DND-41 (cell line): ENCODE results near the gene SAMD4A.

Experiments used
- ATAC-seq: fragments of 200-7000 bp; cut with Tn5 transposase; 3 replicates; pipeline ENCODE4 v1.9.1; 2021; ENCODE audit warnings: low read depth; ENCODE audit not compliant: insufficient read depth
- DNase-seq: peaks from one replicate; pipeline ENCODE4 v3.0.0-alpha.2; 2020
- H2AFZ ChIP-seq: 2 replicates; pipeline ENCODE4 v1.6.0; 2012; ENCODE audit warnings: low read depth, low read length
- H3K27ac ChIP-seq: 2 replicates; pipeline ENCODE4 v1.5.1; 2012; ENCODE audit warnings: low read length, inconsistent platforms
- H3K27me3 ChIP-seq: fragments of 200-600 bp; sonication (generic); 2 replicates; pipeline ENCODE4 v1.6.0; 2012; ENCODE audit warnings: low read length, mild to moderate bottlenecking, inconsistent platforms; ENCODE audit not compliant: insufficient read depth, poor library complexity
- H3K36me3 ChIP-seq: 2 replicates; pipeline ENCODE4 v1.5.1; 2012; ENCODE audit warnings: low read length, inconsistent platforms; ENCODE audit not compliant: insufficient read depth
- H3K4me1 ChIP-seq: 2 replicates; pipeline ENCODE4 v1.5.1; 2012; ENCODE audit warnings: mild to moderate bottlenecking, low read length; ENCODE audit not compliant: insufficient read depth
- H3K4me2 ChIP-seq: 2 replicates; pipeline ENCODE4 v1.6.0; 2012; ENCODE audit warnings: mild to moderate bottlenecking, moderate library complexity, low read length, inconsistent platforms; ENCODE audit not compliant: insufficient read depth
- H3K4me3 ChIP-seq, 2 experiments: fragments of 200-600 bp in 1 of 2; shearing (Covaris generic) in 1 of 2; 2 replicates each; pipeline ENCODE4 v1.5.1; 2012 to 2016; ENCODE audit warnings: inconsistent platforms in 2 of 2, low read length in 2 of 2, mild to moderate bottlenecking in 2 of 2, low read depth in 1 of 2, moderate library complexity in 1 of 2
- H3K79me2 ChIP-seq: 2 replicates; pipeline ENCODE4 v1.6.0; 2012; ENCODE audit warnings: low read length, inconsistent platforms; ENCODE audit not compliant: insufficient read depth
- H3K9ac ChIP-seq: 2 replicates; pipeline ENCODE4 v1.6.0; 2012; ENCODE audit warnings: low read depth, mild to moderate bottlenecking, inconsistent platforms, low read length, moderate library complexity
- H3K9me3 ChIP-seq: 2 replicates; pipeline ENCODE4 v1.5.1; 2012; ENCODE audit warnings: low read length, moderate library complexity, mild to moderate bottlenecking, inconsistent platforms; ENCODE audit not compliant: insufficient read depth, severe bottlenecking
- H4K20me1 ChIP-seq: 2 replicates; pipeline ENCODE4 v1.6.0; 2012; ENCODE audit warnings: low read length; ENCODE audit not compliant: insufficient read depth
- CTCF ChIP-seq: IDR thresholded peaks from 2 replicates; pipeline ENCODE4 v1.5.1; 2012; ENCODE audit warnings: borderline replicate concordance, low read length, moderate library complexity, mild to moderate bottlenecking; ENCODE audit not compliant: poor library complexity, severe bottlenecking; ENCODE audit errors: extremely low read depth
- EZH2 ChIP-seq: IDR thresholded peaks from 3 replicates; pipeline ENCODE4 v1.6.1; 2012; ENCODE audit warnings: borderline replicate concordance, low read depth, mild to moderate bottlenecking, moderate library complexity, low read length, inconsistent platforms; ENCODE audit not compliant: severe bottlenecking

SAMD4A gene

GRCh38 chr14:54807881-54808280, 241.0 kb downstream of the SAMD4A start:
- ATAC-seq (no peak), DNase-seq (no peak)
- H2AFZ ChIP-seq = no peak overlapping the region
- H3K4me2 ChIP-seq = no peak overlapping the region
- H3K27me3 ChIP-seq = peaks cover 8% of the 10 kb centered on the region
- no peaks in the 10 kb centered on the region for H4K20me1 ChIP-seq
- TF ChIP-seq EZH2 (no peak), CTCF (no peak)
- no peak overlapping the region for H3K27ac ChIP-seq
- no peak overlapping the region for H3K4me3 ChIP-seq
- H3K79me2 ChIP-seq = no peaks in the 10 kb centered on the region
- H3K9ac ChIP-seq = no peak overlapping the region
- no peaks in the 10 kb centered on the region for H3K9me3 ChIP-seq
- no peaks in the 10 kb centered on the region for H3K36me3 ChIP-seq
- peaks cover 7% of the 10 kb centered on the region; the same call in 1 of the 2 replicates for H3K4me1 ChIP-seq

- Histone ChIP-seq H3K9ac (no peak overlapping the region), H3K4me2 (no peak overlapping the region), H3K36me3 (no peaks in the 10 kb centered on the region), H3K9me3 (no peaks in the 10 kb centered on the region), H4K20me1 (no peaks in the 10 kb centered on the region), H3K27ac (no peak overlapping the region), H3K4me3 (no peak overlapping the region), H3K79me2 (no peaks in the 10 kb centered on the region), H2AFZ (no peak overlapping the region), H3K4me1 (peaks cover 7% of the 10 kb centered on the region; the same call in 1 of the 2 replicates), H3K27me3 (peaks cover 10% of the 10 kb centered on the region)
- ATAC-seq (no peak), DNase-seq (no peak)
- TF ChIP-seq CTCF (no peak), EZH2 (no peak)
These were observed 241.6 kb downstream of the SAMD4A start for GRCh38 chr14:54808326-54809161.

GRCh38 chr14:54809767-54810166, 242.8 kb downstream of the SAMD4A start:
- Histone ChIP-seq H3K79me2 (no peaks in the 10 kb centered on the region), H3K9ac (no peak overlapping the region), H3K27ac (no peak overlapping the region), H3K4me3 (no peak overlapping the region), H3K4me1 (peaks cover 7% of the 10 kb centered on the region; the same call in 1 of the 2 replicates), H2AFZ (no peak overlapping the region), H3K36me3 (no peaks in the 10 kb centered on the region), H4K20me1 (no peaks in the 10 kb centered on the region), H3K4me2 (no peak overlapping the region), H3K9me3 (no peaks in the 10 kb centered on the region), H3K27me3 (peaks cover 10% of the 10 kb centered on the region)
- TF ChIP-seq EZH2 = no peak
- TF ChIP-seq CTCF = no peak
- ATAC-seq = no peak
- no peak for DNase-seq
